PFSK-1 (cell line): Measurements from ENCODE around the gene CHD6.

ENCODE experiments used
- POLR2AphosphoS5 ChIP-seq: IDR thresholded peaks from 2 replicates; pipeline ENCODE4 v1.6.1; 2012; ENCODE audit warnings: low read depth, mild to moderate bottlenecking, control low read depth, low read length, moderate library complexity
- TAF1 ChIP-seq: IDR thresholded peaks from 2 replicates; pipeline ENCODE4 v1.6.1; 2012; ENCODE audit warnings: low read length, control low read depth, borderline replicate concordance; ENCODE audit not compliant: insufficient read depth

- TF ChIP-seq POLR2AphosphoS5, result no peak
- no peak for TF ChIP-seq TAF1
Measured at GRCh38 chr20:41631826-41632225, 13.6 kb upstream of the CHD6 start.
